DMS 273 (cell line): ENCODE results near the gene GNG2.

Source experiments
- DNase-seq: peaks from one replicate; lab custom pipeline; 2025; ENCODE audit not compliant: unreplicated experiment; lab: John Stamatoyannopoulos, UW

Gene GNG2

DNA sequence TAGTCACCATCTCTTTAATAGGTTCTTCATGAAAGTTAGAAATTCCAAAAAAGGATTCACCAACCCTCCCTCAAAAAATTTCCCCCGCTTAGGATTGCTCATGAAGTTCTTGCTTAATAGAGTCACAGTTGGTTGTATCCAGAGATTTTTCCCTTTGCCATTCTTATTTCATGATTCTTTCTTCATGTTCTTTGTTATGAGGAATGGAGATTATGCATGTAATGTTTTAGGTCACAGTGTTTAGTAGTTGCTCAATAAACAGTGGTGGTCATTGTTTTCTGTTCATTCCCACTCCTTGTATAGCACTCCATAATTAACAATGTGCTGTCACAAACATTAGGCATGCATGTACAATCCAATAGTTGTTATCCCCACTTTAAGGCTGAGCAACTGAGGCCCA lies 77.7 kb downstream of the GNG2 start:
- DNase-seq, result no peak

DNA sequence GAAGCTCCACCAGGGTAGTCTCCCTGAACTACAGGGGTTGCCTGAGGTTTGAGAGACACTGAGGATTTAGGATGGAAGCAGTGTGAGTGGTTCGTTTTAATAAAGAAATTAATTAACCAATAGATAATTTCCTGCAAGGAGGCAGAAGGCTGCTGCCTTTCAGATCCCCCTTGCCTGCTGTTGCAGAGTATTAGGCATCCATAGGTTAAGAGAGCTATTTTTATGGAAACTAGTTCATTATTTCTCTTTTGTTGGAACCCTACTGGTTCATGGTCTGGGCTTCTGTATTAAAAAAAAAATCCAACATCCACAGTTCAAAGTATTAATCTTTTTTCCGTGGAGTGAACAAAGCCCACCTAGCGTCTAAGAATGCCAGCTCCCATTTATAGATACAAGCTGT lies 78.4 kb downstream of the GNG2 start:
- no peak for DNase-seq

DNA sequence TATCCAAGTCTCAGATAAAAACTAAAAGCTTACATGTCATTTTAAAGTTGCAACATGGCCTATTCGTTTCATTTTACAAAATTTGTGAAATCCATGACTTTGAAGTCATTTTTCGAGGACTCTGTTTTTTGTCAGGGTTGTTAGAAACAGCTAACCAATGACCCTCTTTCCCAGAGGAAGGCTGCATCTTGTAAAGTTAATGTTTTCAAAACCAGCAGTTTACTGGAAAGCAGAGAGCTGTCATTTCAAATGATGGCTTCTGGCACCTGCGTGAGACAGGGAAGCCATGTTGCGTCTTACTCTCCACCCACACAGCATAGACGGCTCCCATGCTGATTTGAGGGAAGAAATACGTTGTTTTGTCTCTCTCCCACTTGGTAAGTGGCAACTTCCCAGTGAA lies 78.8 kb downstream of the GNG2 start:
- DNase-seq, result no peak

DNA sequence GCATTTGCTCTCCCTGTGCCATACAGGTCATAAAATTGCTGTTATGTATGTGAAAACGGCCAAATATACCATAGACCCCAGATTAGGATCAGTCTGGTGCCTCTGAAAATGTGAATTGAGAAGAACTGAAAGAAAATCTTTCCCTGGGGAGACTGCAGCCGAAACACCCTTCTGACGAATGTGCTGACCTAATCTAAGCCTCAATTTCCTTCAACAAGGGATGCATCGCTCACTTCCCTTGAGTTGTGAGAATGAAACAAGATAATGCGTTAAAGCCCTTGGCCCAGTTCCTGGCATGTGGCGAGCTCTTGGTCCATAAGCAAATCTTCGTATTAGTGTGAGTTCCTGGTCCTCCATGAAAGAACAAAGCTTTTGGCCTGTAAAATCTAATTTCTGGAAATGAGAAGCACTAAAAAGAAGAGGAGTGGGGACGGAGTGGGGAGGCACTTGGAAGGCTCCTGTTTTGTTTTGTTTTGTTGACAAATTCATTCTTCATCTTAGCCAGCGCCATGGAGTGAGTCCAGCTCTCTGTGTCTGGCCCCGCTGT lies 79.4 kb downstream of the GNG2 start:
- DNase-seq, result no peak

DNA sequence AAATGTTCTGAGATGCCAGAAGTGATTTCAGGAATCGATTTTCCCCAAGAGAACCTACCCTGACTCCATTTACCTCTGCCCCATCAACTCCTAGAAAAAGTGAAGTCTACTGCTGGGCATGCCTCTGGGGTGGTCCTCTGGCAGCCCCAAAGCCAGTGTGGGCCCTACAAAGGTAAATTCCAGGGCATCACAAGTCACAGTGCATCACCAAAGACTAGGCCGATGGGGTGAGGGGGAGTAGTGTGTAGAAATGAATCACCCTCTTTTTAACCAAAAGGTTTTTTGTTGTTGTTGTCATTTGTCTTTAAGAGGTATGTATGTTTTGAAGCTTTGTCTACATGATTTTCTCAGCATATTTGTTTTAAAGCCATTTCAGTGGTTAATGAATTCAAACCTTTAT lies 82.6 kb downstream of the GNG2 start:
- no peak for DNase-seq

DNA sequence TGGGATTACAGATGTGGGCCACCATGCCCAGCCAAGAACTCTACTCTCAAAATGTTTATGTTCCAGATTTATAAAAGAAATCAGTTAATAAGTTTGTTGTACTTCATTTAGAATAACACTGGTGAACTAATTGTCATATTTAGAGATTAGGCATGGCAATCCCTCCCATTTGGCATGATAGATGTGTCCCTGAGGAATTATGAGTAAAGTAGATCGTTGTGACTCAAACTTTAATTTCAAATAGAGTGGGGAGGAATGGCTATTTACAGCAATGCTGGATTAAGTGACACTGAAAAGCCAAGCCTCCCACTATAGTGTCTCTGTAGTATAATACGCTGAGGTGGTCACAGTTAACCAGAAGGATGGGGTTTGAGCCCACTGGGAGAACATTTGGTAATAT lies 89.6 kb downstream of the GNG2 start:
- DNase-seq, result no peak

DNA sequence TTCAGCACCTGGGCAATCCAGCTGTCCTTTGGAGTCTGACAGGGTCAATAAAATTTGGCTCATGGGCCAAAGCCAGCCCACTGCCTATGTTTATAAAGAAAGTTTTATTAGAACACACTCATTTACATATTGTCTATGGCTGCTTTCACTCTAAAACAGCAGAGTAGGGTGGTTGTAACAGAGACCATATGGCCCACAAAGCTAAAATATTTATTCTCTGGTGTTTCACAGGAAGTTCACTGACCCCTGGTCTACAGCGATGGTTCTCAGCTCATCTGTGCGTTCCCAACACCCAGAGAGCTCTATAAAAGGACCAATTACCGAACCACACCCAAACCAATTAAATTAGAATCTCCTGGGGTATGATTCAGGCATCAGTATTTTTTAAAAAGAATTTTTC lies 91.2 kb downstream of the GNG2 start:
- no peak for DNase-seq

DNA sequence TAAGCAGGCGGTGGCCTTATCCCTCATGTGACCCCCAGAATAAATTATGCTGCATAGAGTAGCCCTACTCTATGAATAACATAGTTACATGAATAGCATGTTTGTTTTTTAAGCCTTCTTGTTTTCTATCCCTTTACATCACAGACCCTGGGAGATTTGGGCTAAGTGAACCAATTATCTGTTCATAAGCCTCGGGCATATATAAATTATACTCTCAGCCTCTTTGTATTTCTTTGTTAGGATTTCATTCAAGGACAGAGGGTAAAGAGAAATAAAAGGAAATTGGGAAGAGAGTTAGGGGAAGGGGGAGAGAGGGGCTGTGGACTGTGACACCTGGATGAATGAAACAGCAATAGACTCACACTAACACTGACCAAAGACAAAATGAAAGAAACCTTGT lies 93.6 kb downstream of the GNG2 start:
- DNase-seq, result no peak

DNA sequence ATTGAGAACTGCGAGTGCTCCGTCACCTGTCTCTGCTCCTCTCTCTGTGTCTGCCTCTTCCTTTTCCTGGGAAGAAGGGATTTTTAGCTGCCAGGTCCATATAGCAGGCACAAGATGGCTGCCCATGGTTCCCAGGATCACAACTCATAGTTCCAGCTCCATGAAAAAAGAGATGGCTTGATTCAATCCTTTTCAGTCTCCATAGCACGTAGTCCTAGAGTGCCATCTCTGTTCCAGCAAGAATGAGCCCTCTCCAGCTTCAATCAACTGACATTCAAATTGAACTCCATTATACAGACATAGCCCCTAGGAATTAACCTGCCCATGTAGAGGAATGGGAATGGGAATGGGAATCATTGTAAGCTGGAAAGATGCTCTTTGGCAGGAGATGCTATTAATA lies 94.2 kb downstream of the GNG2 start:
- no peak for DNase-seq

DNA sequence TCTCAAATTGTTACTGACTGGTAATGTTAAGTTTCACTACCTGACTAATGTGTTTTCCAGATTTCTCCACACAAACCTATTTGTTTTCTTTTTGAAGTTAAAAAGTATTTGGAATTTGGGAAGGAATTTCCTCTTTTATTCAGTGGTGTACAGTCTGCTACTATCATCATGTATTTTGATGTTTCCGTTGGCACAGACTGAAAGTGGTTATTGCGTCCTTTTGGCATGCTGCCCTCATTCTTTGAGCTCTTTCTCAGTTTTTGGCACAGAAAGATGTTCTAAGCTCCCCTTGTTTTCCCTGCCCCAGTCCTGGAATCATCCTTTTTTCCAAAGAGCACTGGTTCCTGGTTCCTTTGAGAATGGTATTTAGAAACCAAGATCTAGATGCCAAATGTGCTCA lies 97.5 kb downstream of the GNG2 start:
- DNase-seq, result no peak

DNA sequence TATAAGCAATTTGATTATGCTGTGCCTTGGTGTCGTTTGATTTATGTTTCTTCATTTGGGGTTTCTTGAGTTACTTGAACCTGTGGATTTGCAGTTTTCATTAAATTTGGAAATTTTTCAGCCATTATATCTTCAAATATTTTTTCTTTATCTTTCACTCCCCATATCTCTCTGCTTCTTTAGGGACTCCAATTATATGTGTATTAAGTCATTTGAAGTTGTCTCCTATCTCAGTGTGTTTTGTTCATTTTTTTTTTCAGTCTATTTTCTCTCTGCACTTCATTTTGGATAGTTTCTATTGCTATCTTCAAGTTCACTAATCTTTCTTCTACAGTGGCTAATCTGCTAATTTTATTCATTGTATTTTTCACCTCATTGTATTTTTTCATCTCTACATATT lies 99.5 kb downstream of the GNG2 start:
- DNase-seq, result no peak

DNA sequence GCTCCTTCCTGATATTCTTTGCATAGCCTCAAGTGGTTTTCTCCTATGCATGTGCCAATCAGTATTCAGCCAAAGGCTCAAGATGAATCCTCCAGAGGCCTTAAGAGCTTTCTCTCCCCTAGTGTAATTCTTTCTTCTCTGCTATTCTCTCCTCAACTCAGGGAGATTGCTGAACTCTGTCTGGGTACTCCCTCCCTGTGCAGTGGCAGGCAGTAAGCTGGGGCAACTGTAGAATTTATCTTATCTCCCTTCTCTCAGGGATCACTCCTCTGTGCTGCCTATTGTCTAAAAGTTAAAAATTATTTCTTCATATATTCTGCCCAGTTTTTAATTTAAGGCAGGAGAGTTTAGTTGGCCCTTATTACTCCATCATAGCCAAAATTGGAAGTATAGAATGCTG lies 100.5 kb downstream of the GNG2 start:
- DNase-seq, result no peak

DNA sequence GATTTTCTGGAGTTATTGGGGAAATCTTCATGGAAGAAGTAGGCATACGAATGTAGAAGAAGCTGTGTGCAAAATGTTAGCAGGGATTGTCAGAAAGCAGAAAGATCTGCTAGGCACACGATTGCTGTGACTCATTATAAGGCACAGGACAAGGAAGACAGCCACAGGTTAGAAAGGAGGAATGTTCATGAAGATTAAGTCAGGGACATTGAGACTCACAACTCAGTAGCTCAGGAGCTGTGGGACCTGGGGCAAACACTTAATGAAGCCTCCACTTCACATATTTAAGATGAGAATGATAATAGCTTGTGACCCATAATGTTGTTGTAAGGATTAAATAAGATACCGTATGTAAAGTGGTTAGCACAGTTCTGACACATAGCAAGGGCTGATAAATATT lies 102.3 kb downstream of the GNG2 start:
- DNase-seq, result no peak

DNA sequence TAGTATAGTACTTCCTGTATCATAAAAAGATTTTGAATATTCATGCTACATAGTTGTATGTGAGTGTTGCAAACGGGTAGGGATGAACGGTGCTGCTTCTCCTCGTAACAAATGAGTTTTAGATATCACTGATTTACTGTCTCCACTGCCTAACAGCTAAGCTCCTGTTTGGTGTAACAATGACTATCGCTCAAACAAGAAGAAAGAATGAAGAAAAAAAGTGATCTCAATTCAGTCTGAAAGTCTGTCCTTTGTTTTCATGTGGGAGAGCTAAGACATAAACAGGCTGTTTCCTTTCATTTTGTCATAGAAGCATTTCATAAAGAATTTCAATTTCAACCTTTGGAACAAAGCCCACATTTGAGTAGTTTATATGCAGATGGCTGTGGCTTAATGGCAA lies 102.9 kb downstream of the GNG2 start:
- no peak for DNase-seq

DNA sequence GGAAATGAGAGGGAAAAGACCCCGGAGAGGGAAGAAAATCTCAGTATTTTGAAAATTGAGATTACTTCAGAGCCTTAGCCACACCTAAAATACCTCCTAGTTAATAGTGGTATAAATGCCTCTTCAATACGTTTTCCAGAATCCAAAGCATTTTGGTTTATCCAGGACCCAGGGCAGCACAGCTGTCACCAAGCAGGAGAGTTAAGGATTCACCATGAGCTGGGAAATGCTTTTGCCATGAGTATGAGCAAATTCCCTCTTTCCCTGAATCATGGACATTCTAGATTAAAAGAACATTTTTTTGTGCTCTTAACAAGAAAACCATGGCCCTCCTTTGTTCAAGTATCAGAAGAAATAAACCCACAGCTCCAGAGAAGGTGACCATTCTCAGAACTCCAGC lies 107.1 kb downstream of the GNG2 start:
- DNase-seq, result no peak

DNA sequence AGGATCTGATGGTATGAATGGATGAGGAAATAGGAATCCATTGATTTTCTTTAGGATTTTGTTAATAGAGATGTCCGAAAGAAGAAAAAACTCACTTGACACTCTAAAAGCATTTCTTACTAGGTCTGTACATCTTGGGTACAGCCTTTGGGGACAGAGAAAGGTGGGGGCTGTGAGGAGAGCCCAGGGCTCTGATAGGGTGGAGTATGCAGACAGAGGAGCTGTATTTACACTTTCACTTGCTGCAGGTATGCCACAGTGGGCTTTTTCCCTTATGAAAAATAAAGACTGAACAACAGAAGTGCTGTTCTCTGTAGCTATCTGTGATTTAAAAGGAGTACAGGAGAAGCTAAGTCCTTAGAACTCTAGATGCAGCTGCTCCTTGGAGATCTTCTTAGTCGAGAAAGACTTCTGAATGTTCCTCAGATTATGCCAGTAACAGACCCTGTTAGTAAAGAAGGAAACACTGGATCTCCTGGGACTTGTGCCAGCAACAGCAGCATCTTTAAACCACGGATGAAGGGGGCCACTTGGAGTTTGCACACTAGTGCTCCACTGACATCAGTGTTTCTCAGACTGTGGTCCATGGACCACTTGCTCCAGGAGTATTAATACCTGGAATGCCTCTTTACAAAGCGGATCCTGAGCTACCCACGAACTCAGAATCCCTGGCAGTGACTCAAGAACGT lies 109.6 kb downstream of the GNG2 start:
- no peak for DNase-seq

DNA sequence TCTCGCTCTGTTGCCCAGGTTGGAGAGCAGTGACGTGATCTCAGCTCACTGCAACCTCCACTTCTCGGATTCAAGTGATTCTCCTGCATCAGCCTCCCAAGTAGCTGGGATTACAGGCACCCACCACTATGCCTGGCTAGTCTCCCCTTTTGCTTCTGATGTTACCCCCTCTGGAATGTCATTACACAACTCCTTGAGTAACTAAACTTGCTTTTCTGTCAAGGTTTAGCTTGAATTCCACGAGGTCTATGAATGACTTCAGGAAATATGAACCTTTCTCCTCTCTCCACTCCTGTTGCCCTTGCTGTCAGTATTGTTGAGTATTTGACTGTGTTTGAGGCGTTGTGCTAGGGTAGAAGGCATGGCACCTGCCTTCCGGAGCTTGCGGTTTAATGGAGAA lies 112.2 kb downstream of the GNG2 start:
- no peak for DNase-seq

DNA sequence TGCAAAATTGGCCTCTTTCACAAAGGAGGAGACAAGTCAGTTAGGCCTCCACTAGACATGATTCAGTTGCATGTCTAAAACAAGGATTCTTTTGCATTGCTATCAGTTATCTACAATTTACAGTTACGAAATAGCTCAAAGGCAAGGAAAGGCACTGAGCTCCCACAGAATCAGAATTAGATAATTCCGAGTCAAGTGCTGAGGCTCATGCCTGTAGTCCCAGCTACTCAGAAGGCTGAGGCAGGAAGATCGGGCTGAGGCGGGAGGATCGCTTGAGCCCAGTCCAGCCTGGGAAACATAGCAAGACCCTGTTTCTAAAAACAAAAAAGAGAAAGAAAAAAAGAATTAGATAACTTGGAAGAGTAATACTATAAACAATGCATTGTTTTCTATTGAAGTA lies 116.7 kb downstream of the GNG2 start:
- no peak for DNase-seq

DNA sequence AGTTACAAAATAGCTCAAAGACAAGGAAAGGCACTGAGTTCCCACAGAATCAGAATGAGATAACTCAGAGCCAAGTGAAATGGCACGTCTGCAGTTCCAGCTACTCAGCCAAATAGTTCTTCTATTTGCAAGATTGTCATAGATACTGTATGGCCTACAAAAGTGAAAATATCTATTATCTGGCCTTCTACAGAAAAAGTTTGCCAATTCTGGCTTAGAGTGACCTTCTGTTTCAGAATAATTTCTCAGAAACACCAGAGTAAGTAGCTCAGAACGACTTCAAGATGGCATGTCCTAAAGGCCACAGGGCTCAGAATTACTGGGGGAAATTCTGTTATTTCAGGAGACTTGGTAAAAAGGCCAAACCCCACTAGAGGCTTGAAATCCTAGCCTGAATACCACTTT lies 118.3 kb downstream of the GNG2 start:
- DNase-seq, result no peak

DNA sequence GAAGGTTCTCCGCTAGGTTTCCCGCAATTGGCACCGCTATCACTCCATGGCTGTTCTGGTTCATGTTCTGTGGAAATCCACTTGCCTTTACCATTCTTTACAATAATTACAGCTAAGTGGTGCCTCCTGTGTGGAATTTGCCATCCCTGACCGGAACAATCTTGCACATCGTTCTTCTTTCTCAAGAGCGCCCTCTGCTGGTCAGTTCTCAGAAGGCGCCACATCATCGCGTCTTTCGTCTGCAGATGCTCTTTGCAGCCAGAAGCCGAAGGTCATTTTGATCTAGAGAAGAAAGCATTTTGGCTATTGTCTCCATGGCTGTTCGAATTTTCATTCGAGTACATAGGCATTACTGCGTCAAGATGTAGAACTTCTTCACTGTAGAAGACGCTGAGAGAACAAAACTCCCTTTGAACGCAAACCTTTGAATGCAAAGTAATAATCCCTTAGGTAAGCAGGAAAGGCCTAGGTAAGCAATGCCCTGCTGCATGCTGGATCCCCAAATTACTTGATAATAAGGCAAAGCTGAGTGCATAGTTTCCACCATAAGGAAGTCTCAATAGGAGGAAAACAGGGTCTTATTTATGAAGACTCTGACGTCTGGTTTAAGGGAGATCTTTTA lies 118.8 kb downstream of the GNG2 start:
- DNase-seq, result peak; percentile 88

DNA sequence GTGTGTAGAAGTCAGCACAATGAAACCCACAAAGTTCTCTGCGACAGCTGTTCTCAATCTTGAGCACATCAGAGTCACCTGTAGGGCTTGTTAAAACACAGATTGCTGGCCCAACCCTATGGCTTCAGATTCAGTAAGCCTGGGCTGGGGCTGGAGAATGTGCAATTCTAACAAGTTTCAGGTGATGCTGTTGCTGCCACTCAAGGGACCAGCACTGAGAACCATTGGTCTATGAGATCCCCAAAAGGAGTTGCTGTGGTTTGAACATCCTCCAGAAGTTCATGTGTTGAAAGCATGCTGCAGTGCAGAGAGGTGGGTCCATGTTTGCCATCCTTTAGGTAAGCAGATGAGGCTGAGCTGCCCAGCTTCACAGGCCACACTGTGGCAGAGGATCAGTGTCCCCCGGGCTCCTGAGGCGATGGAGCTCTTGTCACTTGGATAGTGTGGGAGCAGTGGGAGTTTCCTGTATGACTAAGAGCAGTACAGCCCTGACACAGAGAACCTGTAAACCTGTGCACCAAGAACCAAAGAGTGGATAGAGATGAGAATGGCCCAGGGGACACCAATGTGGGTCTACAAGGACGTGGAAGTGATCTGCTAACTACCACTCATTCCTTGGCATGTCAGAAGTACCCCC lies 120.9 kb downstream of the GNG2 start:
- no peak for DNase-seq

DNA sequence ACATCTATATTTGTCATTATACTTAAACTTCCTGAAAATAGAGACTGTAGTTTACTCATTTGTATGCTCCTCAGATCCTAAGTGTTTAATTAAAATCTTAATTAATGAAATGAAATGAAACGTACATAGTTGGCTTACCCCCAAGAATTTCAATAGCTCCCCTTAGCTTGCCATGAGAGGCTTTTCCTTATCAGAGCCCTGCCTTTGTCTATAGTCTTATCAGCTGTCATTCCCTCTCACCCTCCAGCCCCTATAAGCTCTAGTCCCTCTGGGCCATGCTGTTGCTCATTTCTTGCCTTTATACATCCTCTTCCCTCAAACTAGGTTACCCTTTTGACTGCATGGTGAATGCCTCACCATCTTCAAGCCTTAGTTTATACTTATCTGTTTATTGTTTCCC lies 127.8 kb downstream of the GNG2 start:
- DNase-seq, result no peak
